IPS DF 4.7 (cell line): ENCODE results near the gene S100A12.
A peak's percentile ranks its signal among the peaks of the same experiment; 100 is the strongest.

ENCODE experiments used
- DNase-seq: peaks from one replicate; pipeline ENCODE4 v3.0.0-alpha.2; 2013; ENCODE audit warnings: low spot score; ENCODE audit errors: extremely low read depth

Gene S100A12

DNA sequence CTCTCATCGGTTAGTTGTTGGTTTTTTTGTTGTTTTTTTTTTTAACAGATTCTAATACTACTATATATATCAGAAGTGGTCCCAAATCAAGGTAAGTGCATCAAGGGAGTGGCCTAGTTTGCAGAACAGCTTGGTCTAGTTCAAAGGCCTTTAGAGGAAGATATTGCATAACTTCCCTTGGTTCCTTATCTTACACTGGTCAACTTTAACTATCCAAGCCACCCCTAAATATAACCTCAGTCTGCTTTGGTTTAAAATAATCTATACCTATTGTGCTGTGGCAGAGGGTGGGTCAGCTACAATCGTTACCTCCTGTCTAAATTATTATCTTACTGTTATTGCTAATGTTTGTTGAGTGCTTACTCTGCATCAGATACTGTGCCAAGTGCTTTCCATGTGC lies 6.9 kb downstream of the S100A12 start:
- DNase-seq, result no peak

DNA sequence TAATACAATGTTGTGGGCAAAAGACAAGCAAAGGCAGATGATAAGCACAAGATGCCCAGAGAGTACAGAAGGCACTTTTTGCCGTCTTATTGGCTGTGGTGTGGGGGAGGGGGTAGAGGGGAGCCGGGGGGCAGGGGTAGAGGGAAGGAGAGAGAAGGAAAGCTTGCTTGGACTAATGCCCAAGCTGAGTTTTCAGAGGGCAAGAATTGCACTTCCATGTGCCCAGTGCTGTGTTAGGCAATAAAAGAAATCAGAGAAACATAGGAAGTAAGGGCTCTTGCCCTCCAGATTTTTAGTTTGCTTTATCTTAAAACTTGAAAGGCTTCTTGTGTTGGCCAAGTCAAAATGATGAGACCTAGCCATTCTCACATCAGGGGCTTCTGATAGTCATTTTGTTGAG lies 8.3 kb downstream of the S100A12 start:
- DNase-seq, result no peak

DNA sequence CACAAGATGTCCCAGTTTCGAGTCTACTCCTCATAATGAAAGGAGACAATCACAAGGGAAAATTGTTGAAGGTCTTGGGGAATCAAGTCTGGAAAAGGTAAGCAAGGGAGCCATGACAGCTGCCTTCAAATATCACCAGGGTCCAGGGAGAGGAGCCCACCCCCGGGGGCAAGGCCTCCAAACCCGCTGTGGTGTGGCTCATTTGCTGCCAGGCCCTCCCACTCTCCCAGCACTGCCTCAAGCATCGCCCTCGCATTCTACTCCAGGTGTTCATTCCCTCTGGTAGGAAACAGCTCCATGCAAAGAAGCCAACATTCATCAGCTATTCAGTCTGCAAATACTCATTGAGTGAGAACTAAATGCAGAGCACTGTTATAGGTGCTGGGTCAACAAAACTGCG lies 9.2 kb downstream of the S100A12 start:
- no peak for DNase-seq

DNA sequence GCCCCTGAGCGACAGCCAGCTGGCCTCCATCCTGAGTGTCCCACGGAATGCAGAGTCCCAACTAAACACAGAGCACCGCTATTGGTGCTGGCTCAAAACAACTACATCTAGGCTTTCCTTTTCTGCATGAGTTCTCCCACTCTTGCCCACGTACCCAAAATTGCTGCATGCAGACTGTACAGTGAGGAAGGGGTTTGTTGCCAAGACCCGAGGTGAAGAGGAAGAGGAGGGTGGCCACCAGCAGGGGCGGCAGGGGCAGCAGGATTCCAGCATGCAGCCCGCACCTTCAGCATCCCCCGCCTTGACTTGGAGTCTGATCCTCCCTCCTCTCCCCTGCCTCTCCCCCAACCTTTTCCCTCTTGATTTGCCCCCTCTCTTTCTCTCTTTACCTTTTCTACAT lies 9.7 kb downstream of the S100A12 start:
- DNase-seq, result no peak

DNA sequence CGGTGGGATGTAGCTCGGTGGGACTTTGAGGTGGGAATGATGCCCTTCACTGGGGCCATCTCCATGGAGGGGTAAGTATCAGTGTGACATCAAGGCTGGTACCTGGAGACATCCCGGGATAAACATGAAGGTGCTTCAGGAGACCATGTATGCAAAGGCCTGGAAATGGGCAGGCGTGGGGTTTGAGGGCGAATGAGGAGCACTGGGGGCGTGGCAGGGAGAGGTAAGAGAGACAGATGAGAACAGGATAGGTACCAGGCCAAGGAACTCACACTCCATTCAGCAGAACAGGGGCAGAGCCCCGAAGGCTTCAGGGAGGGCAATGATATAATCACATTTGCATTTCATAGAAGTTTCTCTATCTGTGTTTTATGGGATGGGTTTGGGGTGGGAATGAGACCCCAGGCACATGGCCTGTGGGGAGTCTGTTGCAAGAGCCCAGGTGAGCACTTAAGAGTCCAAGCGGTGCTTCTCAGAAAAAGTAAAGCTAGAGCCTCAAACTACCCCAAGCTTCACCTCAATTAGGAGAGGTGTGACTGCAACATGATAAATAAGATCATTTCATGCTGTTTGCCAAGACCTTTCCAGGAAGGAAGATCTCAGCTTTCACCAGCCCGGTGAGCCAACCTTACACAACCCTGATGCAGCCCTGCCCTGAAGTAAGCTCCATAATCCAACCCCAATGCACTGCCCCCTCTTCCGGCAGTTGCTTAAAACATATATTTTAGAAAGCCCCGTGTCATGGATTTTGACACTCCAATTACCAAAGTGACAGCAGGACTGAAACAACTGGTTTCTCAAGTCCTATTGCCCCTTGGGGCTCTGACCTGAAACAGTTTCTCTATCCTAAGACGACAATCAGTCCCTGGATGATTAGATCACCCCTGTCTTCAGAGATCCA lies 10.4 kb downstream of the S100A12 start:
- no peak for DNase-seq

DNA sequence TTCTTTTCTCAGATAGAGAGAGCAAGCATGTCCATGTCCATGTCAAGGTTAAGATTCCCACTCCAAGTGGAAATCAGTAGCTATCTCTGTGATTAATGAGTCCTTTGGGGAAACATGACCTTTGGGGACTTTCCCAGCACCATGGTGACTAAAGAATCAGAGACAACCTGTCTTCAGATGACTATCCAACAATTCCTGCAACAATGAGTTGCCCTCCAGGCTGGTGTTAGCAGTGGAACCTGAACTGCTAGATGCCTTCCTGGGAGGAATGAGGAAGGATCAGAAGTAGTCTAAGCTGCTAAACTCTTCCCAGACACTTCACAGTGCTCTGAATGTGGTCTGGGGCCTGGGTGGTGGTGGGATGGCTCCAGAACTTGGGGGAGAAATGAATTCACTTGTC lies 11.3 kb downstream of the S100A12 start:
- no peak for DNase-seq

DNA sequence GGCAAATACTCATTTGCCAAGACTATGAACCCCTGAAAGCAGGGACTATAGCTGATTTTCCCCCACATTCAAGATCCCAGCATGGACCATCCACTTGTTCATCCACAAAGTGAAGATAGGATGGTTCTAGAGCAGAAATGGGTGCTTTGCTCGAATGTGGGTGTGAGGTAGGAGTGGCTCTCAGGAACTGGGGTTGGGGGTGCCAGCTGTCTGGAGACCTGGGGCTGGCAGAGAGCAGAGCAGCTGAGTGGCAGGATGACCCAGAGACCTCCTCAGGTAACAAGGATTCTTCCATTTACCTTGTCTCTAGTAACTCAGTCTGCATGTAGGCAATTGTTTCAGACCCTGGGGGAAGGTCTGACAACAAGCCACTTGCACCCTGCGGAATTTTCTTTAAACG lies 11.8 kb downstream of the S100A12 start:
- no peak for DNase-seq

DNA sequence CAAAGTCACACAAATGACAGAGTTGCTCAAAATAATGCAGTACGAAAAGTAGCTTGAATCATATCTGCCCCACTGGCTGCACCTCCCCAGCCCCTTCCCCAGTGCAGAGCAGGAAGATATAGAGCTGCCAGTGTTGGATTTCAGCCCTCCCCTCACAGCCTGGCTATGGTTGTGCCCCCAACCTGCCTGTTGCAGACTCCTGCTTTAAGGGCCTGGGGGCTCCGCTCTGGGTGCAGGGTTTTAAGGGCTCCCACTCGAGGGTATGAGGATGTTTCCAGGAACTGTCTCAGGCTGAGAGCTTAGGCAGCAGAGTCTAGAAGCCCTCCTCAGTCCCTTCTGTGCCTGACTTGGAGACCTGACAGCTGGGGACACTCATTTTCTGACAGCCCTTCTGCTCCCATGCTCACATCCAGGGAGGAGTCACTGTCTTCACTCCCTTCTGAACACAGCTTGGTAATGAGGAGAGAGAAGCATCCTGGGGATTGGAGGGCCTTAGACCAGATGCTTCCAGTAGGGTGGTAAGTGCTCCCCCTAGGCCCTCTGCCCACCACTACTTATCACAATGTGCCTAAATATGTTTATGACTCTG lies 13.1 kb downstream of the S100A12 start:
- DNase-seq, result no peak

DNA sequence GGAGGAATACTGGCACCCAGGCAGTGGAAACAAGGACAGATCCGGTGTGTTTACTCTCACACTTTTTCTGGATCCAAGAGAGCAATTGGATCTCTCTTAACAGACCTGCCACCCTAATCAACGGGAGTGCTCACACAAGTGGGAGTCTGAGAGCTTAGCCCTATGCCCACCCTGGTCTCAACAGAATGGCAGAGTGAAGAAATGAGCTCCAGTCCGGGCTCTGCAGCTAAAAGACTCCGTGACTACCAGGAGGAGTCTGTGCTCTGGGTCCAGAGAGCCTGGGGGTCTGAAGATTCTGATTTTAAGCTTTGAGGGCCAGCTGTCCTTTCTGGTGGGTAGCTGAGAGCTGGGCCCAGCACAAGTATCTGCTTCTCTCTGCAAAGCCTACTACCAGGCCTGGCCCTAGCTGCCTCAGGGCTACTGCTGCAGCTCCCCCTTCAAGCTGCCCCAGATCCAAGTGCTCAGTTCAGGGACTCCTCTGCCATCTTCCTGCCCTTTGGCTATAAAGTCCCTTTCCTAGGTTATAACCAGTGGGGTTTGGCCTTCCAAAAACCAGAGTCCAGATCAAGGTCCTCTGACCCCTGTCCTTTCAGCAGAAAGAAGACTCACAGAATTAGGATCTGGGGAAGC lies 13.8 kb downstream of the S100A12 start:
- no peak for DNase-seq

DNA sequence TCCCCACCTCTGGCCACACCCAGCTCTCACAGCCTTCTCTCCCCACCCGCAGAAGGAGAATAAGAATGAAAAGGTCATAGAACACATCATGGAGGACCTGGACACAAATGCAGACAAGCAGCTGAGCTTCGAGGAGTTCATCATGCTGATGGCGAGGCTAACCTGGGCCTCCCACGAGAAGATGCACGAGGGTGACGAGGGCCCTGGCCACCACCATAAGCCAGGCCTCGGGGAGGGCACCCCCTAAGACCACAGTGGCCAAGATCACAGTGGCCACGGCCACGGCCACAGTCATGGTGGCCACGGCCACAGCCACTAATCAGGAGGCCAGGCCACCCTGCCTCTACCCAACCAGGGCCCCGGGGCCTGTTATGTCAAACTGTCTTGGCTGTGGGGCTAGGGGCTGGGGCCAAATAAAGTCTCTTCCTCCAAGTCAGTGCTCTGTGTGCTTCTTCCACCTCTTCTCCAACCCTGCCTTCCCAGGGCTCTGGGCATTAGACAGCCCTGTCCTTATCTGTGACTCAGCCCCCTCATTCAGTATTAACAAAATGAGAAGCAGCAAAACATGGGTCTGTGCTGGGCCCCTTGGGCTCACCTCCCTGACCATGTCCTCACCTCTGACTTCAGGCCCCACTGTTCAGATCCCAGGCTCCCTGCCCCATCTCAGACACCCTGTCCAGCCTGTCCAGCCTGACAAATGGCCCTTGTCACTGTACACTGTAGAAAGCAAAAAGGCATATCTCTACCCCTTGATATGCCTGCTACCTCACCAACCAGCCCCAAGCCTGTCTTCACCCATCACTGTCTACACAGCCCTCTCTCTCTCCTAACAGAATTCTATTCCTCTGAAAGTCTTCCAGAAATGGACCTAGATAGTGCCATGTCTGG lies 14.6 kb downstream of the S100A12 start:
- no peak for DNase-seq

DNA sequence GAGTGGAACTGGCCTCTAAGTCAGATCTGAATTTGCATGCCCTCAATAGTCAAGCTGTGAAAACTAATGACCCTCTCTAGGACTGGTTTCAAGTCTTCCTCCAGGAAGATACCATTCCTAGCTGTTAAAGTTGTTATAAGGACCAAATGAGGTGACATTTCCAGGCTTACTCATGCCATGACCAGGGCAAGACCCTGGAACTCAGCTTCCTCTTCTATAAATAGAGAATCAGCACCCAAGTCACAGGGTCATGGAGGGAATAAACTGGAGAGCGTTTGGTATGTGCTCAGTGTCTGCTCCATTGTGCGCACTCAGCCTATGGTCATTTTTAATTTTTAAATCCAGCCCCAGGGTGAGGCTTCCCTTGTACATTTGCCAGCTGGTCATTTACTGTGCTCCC lies 15.2 kb downstream of the S100A12 start:
- no peak for DNase-seq

DNA sequence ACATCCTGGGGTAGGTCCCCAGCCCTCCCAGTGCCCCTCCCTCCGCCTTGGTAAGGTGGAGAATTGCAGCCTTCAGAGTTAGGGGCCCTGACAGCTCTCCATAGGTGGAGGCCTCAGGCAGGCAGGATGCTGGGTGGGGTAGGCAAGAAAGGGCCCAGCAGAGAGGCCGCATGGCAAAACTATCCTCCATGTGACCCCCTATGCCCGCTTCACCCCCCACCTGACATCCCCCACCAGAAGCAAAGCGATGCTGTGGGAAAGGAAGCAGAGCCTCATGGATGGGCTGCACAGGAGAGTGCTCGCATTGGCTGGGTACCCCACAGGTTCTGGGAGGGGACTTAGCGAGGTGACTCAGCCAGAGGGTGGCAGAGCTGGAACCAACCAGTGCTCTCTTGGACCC lies 16.2 kb downstream of the S100A12 start:
- DNase-seq, result no peak

DNA sequence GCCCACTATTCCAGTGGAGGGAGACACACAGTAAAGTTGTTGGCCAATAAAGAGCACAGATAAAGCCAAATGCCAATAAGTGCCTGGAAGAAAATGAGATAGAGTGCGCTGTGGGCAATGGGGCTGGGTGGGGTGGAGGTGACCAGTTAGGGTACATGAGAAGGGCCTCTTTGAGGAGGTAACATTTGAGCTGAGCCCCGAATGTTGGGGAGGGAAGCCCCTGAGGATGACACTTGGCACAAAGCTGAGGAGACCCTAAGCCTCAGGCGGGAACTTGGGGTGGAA lies 16.8 kb downstream of the S100A12 start:
- DNase-seq, result no peak

DNA sequence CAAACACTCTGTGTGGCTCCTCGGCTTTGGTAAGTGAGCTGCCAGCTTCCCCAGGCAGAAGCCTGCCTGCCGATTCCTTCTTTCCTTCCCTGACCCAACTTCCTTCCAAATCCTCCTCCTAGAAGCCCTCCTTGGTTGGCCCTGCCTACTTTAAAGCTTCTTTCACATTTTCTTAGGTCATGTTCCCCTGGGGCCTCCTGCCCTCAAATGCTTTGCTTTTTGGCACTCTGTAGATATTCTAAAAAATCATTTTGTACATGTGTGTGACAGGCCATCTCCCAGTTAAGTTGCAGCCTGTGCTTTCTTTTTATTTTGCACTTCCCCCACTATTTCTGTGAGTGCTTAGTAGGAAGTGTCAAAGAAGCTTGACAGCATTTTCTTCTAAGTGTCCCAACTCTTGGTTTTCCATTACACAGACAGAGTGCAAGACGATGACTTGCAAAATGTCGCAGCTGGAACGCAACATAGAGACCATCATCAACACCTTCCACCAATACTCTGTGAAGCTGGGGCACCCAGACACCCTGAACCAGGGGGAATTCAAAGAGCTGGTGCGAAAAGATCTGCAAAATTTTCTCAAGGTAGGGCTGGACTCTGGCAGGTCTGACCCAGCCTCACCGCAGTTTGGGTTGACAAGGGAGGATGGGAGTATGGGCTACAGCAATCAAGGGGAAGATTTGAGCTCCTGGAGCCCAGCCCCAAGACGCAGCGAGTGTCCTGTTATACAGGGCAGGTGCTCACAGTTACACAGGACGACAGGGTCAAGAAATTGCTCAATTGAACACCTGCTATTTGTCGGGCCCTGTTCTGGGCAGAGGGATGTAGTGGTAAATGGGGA lies 17.3 kb downstream of the S100A12 start, which contains the start of gene S100A9:
TSS of gene S100A9 (plus strand) at position 2 of the 838 bp plus-strand sequence. CDS start at position 432, 430 bp downstream.
- no peak for DNase-seq

DNA sequence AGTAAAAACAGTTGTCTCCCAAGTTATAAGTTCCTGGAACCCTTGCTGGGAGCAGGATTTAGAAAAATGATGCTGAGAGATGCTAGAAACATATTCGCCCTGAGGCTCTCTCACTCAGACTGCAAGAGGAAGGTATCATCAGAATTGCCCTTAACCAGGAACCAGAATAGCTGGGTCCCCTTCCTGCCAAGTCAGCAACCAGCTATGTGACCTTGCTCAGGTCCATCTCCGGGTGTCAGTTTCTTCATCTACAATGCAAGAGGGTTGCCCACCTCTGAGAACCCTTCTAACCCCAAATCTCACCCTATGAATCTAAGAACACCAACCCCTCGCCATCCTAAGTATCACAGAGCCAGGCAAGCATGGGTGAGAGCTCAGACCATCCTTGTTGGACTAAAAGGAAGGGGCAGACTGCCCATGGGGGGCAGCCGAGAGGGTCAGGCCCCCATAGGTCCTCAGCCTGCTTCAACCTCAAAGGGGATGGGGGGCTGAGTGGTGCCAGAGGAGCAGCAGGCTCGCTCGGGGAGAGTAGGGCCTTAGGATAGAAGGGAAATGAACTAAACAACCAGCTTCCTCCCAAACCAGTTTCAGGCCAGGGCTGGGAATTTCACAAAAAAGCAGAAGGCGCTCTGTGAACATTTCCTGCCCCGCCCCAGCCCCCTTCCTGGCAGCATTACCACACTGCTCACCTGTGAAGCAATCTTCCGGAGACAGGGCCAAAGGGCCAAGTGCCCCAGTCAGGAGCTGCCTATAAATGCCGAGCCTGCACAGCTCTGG lies 18.2 kb downstream of the S100A12 start:
- DNase-seq, result no peak

DNA sequence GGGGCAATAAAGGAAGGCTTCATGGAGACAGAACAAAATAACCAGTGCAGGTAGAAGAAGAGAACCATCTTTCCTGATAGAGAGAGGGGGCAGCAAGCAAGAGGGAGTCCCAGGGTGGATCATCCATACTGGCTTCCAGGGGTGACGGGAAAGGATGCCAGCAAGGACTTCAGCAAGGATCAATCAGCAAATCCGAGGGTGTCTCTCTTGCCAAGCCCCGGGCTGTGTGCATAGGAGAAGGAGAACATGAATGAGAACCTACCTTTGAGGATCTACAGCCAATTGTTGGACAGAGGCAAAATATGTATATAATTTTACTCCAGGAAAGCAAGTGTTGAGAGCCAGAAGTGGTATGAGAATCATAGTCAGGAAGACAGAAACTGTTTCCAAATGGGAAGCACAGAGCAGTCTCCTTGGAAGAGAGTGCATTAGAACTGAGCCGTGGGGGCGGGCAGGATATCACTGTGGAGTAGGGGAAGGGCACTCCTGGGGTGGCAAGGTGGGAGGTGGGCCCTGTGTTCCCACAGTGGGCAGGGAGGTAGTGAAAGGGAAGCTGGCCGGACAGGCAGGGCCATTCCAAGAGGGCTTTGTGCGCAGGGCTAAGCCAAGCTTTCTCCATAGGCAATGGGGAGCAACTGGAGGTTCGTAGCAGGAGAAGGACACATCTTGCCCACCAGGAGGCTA lies 18.9 kb downstream of the S100A12 start:
- no peak for DNase-seq

DNA sequence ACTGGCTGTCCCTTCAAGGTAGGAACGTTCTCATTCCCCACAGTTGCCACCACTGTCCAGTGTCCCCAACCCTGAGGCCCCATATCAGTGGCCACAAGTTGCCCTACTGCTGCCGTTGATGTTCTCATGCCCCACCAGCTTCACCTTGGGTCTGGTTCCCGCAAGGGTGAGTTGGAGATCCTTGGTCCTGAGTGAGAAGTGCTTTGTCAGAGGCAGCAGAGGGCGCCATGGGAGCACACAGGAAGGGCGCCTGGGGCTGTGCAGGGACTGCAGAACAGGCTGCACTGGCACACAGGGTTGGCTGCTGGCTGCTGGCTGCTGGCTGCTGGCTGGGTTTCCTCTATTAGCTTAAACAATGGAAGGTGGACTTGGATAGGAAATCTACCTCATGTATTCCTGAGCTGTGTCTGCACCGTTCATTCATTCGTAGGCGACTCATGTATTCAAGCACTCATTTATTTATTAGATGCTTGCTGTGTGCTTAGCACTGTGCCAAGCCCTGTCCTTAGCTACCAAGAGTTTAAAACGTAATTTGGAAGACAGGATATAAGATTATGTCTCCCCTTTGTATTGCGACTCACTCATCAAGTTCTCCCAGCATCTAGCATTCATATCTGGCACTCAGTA lies 19.9 kb downstream of the S100A12 start:
- DNase-seq, result peak; percentile 46

DNA sequence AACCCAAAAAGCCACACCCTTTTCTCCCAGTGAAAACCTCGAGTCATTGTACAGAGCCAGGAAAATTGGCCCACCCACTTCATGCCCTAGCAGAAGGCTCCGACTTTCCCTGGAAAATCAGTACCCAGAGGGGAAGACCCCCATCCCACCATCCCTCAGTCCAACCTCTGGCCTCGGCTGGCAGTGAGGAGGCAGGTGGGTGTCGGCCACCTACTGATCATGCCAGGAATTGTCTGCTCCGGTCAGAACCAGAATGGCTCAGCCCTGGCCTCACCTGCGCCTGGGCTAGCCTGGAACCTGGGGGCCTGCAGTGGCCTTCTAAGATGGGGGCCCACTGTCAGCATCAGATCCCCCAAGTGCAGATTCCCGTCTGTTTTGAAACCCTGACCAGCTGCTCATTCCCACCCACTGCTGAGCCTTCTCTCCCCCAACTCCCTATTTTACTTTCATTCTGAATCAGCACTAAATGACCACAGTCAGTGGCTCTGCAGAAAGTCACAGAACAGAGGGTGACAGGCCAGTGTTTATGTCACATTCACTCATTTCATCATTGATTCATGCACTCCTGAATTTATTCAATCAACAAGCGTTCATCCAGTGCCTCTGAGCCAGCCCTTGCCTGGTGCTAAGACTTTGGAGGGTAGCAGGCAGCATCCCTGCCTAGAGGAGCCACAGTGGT lies 20.8 kb downstream of the S100A12 start:
- no peak for DNase-seq
